GM18873 (cell line): Measurements from ENCODE around the gene KCNC1.

ENCODE experiments used
- ATAC-seq: cut with Tn5 transposase; IDR thresholded peaks from one replicate; pipeline ENCODE4 v1.9.1; 2021; ENCODE audit warnings: mild to moderate bottlenecking, moderate library complexity, moderate number of reproducible peaks; ENCODE audit not compliant: unreplicated experiment, low FRiP score

KCNC1 gene

DNA sequence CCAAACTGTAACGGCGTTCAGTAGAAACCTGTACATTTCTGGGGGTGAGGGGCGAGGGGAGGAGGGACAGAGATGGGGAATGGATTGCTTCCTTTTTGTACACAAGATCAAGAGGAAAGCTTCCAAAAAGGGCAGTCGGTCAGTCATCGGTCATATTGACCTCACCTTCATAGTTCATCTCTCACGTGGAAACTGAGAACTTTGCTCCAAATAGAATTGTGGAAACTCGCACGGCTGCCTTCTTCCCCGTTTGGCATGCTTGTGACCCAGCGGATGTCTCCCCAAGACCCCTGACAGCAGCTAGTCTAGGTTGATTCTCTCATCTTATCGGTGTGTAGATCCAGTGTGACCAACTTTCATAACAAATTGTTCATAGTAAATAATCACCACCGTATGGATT, 47.6 kb downstream of the KCNC1 start:
- no peak for ATAC-seq

DNA sequence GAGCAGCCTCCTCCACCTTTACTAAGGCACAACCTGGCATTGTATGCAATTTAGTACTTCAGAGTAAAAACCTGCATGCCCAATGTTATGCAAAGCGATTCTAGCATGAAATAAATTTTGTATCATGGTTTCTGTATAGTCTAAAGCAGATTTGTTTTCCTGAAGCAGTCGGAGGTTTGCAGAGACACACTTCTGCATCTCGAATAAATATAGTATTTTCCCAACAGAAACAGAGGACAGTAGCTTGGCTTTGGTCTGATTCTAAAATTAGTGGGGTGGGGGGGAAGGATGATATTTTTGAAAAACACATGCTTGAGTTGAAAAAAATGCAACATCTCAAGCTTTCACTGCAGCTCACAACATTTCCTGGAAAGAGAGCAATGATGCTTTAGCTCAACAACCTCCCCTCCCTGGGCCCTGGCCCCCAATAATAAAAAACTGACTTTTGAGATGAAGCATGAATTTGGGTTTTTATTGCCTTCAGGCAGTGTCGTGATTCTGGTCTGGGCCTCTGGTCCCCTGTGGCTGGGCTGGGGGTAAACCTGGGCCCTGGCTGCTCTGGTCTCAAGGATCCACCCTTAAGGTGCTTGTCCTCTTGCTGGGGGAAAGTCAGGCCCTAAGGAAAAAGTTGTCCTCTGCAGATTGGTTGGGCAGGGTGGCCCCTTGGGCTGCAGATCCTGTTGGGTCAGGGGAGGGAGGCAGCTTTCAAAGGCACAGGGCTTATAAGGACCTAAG, 48.2 kb downstream of the KCNC1 start:
- no peak for ATAC-seq

DNA sequence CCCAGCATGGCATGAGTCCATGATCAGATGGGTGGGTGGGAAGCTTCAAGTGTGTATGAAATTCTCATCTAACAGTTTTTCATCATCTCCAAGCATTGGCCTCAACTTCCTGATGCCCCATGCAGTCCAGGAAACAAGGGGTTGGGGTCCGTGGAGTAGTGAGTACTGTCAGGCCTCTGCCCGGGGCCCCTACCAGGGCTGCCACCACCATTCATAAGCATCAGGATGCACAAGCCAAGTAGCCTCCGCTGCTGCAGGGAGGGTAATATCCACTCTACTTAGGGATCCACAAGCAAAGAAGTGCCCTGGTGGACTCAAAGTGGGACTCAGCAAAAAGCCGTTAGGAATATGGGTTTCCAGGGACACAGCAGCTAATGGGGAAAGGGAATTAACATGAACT, 49.3 kb downstream of the KCNC1 start:
- ATAC-seq = no peak

DNA sequence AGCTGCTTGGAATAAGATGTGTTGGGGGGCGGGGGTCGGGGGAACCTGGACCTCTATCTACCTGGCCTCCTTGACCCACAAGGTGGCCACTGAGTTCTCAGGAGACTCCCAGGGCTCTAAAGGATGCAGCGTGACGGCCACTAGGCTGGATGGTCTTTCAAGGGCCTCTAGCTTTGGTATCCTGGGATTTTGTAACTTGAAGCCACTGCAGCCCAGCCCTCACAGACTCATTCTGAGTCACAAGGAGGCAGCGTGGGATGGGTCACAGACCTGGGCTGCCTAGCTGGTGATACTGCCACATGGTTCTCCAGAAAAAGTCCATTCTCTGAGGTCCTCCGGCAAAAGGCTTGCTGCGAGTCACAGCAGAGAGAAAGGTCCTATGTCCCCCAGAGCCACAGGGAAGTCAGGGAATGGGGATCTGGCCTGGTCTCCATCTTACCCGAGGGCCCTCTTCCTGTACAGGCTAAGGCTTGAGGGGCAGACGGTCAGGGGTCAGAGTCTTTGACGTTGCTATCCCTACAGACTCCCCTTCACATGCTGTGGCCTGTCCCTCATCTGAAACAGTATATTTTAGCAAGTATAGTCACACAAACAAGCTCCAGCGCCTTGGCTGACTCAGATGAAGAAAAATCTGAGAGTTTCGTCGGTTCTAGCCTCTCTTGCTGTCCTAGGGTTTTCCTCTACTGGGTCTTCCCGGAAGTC, 52.4 kb downstream of the KCNC1 start:
- no peak for ATAC-seq

DNA sequence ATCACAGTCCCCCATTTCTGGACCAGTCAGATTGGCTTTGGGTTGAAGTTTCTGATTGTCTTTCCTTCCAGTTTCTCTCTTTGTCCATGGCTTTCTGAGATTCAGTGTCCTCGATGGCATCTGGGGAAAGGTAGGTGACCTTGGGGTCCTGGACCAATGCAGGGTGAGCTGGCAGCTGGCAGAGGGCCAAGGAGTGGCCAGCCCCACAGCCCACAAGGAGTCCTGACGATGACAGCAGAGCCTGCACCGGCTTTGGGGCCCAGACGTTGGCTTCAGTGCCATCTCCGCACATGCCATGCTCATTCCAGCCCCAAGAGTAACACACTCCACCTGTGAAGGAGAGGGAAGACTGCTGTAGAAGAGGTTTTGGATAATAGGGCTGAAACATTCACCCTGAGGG, 53.5 kb downstream of the KCNC1 start:
- ATAC-seq = no peak

DNA sequence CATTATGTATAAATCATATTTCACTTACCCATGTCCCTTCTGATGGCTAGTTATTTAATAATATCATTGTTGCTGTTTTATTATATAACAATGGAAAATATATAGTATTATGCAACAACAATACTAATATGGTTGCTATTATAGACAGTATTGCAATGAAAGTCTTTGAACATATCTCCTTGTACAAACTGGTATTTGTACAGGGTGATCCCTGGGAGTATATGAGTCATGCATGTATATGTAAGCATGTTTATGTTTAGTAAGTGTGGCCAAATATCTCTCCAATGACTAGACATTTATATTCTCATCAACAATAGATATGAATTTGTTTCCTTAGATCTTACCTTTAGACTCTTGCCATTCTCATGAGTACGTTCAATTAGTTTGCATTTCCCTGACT, 55.9 kb downstream of the KCNC1 start:
- ATAC-seq = no peak

DNA sequence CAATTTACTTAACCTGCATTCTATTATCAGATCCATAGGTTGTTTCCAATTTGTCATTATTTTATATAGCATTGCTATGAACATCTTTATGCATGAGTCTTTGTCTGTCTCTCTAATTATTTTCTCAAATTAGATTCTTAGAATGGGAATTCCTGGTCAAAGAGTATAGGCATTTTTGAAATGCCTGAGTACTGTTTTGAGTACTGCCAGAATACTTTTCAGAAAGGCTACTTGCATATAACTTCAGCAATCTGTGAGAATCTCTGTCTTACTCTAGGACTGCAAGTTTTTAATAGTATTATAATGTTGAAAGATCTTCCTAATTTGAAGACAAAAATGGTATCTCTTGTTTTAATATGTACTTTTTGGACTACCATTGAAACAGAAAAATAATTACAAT, 56.6 kb downstream of the KCNC1 start:
- no peak for ATAC-seq

DNA sequence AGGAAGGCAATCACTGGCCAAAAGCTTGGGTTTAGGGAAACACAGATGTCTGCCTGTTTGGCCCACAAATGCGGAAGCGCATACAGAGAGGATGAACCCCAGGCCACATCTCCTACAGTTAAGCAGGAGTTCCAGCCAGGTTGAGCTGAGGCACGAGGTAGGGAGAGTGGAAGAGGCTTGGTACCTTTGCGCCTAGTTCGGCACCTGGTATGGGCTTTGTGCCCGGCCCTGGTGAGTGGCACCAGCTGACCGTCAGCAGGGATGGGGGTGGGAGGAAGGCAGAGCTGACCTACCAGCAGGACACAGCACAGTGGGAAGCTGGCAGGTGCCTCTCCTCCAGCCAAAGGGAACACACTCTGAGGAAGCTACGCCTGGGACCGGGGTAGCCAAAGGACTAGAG, 57.6 kb downstream of the KCNC1 start:
- no peak for ATAC-seq

DNA sequence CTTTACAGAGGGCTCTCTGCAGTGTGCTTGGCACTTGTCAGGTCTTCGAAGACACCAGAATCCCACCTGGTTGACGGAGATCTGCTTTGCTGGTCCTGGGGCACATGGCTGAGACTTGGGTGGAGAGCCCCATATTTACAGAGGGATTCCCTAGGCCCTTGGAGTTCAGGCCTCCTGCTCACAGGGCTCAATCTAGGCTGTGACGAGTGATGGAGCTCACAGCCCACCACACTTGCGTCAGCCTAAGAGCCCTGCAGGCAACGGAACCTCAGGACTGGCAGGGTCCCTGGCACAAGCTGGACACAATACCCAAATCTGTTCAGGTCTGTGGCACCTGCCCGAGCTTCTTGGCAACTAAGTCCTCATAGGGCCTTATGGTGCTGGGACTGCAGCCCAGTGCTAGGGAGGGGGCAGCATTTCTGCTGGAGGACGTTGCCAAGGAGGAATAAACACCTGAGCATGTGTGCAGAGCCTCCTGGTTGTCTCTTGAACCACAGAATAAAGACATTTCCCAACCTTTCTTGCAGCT, 59.1 kb downstream of the KCNC1 start:
- no peak for ATAC-seq

DNA sequence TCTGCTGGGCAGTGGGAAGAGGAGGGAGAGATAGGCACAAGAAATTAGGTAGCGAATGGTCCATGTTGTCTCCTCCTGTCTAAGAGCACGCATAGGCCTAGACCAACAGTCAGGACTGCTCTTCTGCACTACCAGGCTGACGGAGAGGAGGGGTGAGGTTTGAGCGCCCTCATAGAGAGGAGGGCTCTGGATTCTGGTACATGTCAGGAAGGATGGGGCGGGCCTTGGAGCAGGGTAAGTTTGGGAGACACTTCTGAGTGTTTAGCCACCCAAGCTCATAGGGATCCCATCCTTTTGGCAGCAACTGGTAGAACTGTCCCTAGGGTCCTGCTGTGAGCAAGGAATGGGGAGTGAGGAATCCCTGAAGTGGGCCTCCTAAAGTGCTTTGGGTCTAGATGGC, 60.4 kb downstream of the KCNC1 start:
- no peak for ATAC-seq

DNA sequence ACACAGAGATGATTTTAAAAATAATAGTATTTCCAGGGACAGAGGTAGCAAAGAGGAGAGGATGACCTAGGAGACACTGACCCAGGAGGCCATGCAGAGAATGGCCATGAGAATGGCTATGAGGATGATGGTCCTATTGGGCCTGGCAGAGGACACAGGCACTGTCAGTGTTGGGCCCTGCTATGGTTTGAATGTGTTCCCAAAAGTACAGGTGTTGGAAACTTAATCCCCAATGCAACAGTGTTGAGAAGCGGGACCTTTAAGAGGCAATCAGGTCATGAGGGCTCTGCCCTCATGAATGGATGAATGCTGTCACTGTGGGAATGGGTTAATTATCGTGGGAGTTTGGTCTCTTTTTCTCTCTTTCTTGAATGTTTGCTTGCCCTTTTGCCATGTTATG, 61.6 kb downstream of the KCNC1 start:
- no peak for ATAC-seq

DNA sequence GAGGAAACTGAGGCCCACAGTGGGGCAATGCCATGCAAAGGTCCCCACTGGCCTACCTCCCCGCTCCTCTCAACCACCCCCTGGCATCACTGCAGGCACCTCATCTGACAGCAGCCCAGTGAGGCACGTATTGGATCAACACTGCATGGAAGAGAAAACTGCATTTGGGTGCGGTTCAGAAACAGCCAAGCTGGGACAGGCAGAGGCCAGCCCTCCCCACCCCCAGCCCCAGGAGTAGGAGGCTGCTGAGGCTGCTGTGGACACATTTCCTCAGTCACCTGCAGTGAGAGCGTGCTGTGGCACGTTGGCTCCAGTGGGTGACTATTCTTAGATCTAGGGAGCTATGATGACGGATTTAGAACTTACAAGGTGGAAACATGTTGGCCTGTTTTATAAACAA, 63.7 kb downstream of the KCNC1 start:
- no peak for ATAC-seq

DNA sequence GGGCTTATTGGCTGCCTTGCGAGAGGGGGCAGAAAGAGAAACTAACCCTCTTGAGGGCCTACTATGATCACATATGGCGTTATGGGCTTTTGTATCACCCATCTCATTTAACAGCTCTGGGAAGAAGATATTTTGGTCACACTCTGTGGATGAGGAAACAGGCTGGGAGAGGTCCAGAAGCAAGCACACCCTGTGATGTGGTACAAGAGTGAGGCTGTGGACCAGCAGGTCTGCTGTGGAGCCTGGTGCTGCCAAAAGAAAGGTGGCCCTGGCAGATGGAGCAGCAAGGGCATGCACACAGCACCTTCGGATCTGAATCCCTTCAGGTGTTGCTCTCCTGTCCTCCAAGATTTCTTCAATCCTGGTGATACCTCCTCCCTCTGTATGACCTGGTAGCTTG, 64.1 kb downstream of the KCNC1 start:
- ATAC-seq = no peak

DNA sequence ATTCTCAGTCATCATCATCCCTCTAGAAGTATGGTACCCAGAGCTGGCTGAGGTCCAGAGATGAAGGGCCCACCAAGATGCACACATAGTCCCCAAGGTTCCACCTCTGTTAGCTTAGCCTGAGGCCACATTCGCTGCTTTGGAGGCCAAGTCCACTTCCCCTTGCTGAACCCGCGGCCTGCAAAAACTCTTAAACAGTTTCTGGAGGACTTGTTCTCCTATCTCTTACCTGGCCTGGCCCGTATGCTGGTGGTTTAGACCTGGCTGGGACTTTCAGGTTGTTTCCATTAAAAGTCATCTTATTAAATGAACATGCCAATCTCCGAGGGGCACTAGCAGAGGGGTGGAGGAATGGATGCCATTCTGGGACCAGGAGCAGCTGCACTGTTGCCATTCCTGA, 64.6 kb downstream of the KCNC1 start:
- no peak for ATAC-seq

DNA sequence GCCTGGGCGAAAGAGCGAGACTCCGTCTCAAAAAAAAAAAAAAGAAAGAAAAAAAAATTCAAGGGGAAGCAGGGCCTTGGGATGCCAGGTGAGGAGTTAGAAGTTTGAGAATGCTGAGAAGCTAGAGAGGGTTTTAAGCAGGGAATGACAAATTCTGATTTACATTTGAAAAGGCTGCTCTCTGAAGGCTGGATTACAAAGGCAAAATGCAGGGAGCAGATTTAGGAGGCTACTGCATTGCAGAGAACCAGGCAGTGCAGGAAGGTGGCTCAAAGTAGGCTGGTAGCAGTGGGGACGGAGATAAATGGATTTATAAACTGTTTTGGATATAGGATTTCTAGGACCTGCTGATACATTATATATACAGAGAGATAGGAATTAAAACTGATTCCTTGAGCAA, 66.6 kb downstream of the KCNC1 start:
- ATAC-seq = no peak

DNA sequence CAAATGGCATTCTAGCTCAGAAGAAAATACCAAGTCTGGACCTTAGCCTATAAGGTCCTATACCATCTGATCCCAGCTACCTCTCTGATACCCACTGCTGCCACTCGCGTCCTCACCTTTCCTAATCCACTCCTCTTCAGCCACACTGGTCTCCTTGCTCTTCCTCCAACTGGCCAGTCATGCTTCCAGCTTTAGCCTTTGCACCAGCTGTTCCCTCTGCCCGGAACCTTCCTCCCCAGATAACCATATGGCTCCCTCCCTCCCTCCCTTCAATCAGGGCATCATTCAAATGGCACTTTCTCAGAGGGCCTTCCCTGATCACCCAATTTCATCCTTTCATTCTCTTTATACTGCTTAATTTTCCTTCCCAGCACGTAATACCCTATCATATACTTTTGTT, 67.9 kb downstream of the KCNC1 start:
- ATAC-seq = no peak

DNA sequence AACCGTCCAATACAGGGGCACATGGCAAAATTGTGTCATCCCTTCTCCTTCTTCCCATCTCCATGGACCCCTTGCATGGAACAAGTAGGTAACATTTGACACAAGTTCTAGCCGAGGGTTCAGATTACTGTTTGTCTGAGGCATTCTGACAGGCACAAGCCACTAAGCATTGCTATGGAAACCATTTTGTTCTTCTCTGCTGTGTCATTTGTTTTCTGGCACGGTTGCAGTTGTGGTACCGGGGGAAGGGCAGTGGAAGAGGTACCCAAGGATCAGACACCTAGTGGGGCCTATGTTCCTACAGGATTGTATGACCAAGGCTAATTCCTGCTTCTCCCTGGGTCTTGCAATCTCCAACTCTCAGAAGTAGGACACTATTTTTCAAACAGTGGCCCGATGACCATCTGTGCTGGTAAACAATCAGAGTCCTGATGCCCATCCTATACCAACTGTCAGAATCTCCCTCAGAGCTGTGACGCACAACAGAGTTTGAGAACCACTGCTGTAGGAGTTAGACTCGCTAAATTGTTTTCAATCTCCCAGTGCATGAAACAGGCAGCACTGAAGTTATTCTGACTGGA, 69.3 kb downstream of the KCNC1 start:
- ATAC-seq = no peak

DNA sequence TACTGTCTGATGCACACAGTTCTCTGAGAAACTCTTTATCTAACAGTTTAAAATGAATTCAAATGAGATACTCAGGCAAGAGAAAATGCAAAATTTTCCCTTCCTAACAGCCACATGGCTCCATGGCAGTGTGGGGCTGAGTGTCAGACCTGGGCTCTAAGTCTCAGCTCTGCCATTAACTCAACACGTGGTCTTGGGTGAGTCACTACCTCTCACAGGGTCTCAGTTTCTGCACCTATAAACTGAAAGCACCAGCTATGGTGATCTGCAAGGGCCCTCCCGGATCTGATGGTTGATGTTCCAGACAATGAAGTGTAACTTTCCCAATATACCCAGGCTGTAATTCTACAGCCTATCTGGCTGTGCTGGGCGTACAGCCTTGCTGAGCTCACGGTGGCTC, 70.5 kb downstream of the KCNC1 start:
- no peak for ATAC-seq

DNA sequence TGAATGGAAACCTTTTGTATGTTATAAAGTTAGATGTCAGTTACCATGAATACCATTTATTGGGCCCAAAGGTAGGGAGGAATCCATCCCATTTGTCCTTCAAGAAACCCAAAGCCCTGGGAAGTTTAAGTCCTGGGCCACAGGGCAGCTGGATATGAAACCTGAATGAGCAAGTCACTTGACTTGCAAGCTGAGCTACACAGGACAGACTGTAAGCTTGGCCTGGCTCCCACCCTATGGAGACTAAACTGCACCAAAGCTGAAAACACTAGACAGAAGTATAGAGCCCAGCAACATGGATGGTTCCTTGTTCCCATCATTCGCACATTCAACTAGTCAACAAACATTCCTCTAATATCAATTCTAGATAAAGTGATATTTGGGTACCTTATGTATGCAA, 71.3 kb downstream of the KCNC1 start:
- ATAC-seq = no peak

DNA sequence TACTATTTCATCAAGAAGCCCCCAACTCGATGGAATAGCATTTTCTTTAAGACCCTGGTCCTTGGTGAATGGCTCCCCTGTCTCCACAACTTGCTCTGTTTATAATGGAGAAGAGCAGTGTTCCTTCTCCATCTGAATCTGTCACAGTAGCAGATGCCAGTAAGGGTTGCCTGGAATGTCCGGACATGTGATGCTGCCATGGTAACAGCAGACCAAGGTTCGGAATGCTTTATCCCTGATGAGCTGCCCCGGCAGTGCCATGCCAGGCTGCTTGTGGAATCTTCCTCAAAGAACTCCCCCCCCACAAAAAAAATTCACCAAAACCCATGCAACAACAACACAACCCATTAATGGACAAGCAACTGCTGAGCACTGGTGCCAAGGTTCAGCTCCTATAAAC, 72.5 kb downstream of the KCNC1 start:
- ATAC-seq = no peak

DNA sequence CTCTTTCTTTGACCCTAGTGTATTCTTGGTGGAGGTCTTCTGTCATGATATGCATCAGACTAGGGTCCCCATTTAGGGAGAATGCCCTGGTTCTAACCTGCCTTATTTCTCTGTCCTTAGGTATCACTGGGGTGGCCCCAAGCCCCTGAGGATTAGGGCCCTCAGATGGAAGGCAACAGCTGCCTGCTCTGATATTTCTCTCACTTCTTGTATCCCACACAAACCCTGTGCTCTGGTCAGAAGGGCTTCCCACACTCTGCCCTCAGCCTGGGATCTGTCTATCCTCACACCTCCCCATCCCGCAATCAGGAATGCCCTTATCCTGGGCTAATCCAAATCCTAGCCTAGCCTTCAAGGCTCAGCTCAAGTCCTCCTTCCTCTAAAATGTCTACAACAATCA, 75.5 kb downstream of the KCNC1 start:
- no peak for ATAC-seq

DNA sequence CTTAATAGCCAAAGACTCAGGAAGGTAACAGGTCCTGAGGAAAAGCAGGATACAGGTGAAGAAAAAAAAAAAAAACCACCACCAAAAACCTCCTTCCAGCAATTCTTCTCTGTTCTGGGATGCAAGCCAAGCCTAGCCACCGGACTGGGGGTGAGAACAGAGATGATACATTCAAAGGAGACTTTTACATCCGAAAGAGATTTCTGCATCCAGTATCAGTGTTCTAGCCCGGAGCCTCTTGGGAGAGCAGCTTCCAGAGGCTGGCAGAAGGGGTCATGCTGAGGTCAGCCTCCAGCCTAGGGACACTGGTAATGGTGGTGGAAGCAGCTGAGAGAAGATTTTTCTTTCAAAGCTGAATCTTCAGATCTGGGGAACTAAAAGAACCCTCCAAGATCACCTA, 76.2 kb downstream of the KCNC1 start:
- ATAC-seq = no peak
